Kidney epithelial cell (primary cell): Measurements from ENCODE around the gene CLSTN2. TPM values are rescaled to one million over a fixed set of nuclear protein-coding genes. Genes with fewer than 3 reads are reported as not detected.

Experiments used
- DNase-seq: peaks from one replicate; pipeline ENCODE4 v3.0.0-alpha.2; 2010; ENCODE audit warnings: low read depth
- H3K27me3 ChIP-seq: 2 replicates; pipeline ENCODE4 v1.6.0; 2011; ENCODE audit warnings: low read length; ENCODE audit not compliant: control insufficient read depth, insufficient read depth
- H3K36me3 ChIP-seq: 2 replicates; pipeline ENCODE4 v1.5.1; 2011; ENCODE audit warnings: low read length; ENCODE audit not compliant: control insufficient read depth, insufficient read depth
- H3K4me3 ChIP-seq: 2 replicates; pipeline ENCODE4 v1.5.1; 2011; ENCODE audit warnings: low read depth, mild to moderate bottlenecking, control low read depth, low read length
- CTCF ChIP-seq: IDR thresholded peaks from 2 replicates; pipeline ENCODE4 v1.5.1; 2011; ENCODE audit warnings: mild to moderate bottlenecking, moderate library complexity, low read length, control low read depth, inconsistent platforms; ENCODE audit not compliant: insufficient read depth, poor library complexity, severe bottlenecking
- total RNA-seq: library from RNA; depleted of rRNA; stranded (reverse); fragments of >200 nt; gene quantifications from 2 replicates; pipeline ENCODE4 v1.2.3, GENCODE V29; 2015

Gene CLSTN2
- total RNA-seq, 1 donor from 2014 or later = 10.9 TPM

- Histone ChIP-seq H3K27me3 (no peaks in the 10 kb centered on the region), H3K36me3 (no peaks in the 10 kb centered on the region), H3K4me3 (no peak overlapping the region)
- TF ChIP-seq CTCF = no peak
- DNase-seq = no peak
These were observed 433.3 kb downstream of the CLSTN2 start for GRCh38 chr3:140368223-140368811.

GRCh38 chr3:140370686-140371085, 435.7 kb downstream of the CLSTN2 start:
- no peak for DNase-seq
- TF ChIP-seq CTCF = no peak

GRCh38 chr3:140373234-140373633, 438.2 kb downstream of the CLSTN2 start:
- Histone ChIP-seq H3K27me3 (no peaks in the 10 kb centered on the region), H3K36me3 (no peaks in the 10 kb centered on the region), H3K4me3 (no peak overlapping the region)
- DNase-seq = no peak
- no peak for TF ChIP-seq CTCF

More at GRCh38 chr3:140370686-140371085, 435.7 kb downstream of the CLSTN2 start:
- Histone ChIP-seq H3K27me3 (no peaks in the 10 kb centered on the region), H3K36me3 (no peaks in the 10 kb centered on the region), H3K4me3 (no peak overlapping the region)

- no peaks in the 10 kb centered on the region for H3K27me3 ChIP-seq
- DNase-seq = no peak
- H3K36me3 ChIP-seq = no peaks in the 10 kb centered on the region
- H3K4me3 ChIP-seq = no peak overlapping the region
- no peak for TF ChIP-seq CTCF
These were observed 440.0 kb downstream of the CLSTN2 start for GRCh38 chr3:140375002-140375401.

- DNase-seq = no peak
- Histone ChIP-seq H3K4me3 (no peak overlapping the region), H3K27me3 (no peaks in the 10 kb centered on the region), H3K36me3 (no peaks in the 10 kb centered on the region)
- no peak for TF ChIP-seq CTCF
These were observed 441.3 kb downstream of the CLSTN2 start for GRCh38 chr3:140376136-140376889.

- Histone ChIP-seq H3K4me3 (no peak overlapping the region), H3K36me3 (no peaks in the 10 kb centered on the region), H3K27me3 (no peaks in the 10 kb centered on the region)
- no peak for TF ChIP-seq CTCF
- DNase-seq = no peak
These were observed 442.7 kb downstream of the CLSTN2 start for GRCh38 chr3:140377644-140378043.
